22Rv1 (cell line): ENCODE measurements around the gene SLCO3A1.
"Not testable (repeated sequence)": the region's sequence is repeated elsewhere in the genome, so short reads cannot be mapped to it uniquely, and the experiment has no call there.

Experiments
- H3K27ac ChIP-seq: fragments of 450-650 bp; 2 replicates; pipeline ENCODE4 v1.5.1; 2017
- CTCF ChIP-seq: fragments of 450-650 bp; IDR thresholded peaks from 2 replicates; pipeline ENCODE4 v1.5.1; 2017; ENCODE audit warnings: mild to moderate bottlenecking
- ZFX ChIP-seq: fragments of 450-650 bp; IDR thresholded peaks from 2 replicates; pipeline ENCODE4 v1.6.1; 2017; ENCODE audit warnings: antibody characterized with exemption, borderline replicate concordance

SLCO3A1 gene

DNA sequence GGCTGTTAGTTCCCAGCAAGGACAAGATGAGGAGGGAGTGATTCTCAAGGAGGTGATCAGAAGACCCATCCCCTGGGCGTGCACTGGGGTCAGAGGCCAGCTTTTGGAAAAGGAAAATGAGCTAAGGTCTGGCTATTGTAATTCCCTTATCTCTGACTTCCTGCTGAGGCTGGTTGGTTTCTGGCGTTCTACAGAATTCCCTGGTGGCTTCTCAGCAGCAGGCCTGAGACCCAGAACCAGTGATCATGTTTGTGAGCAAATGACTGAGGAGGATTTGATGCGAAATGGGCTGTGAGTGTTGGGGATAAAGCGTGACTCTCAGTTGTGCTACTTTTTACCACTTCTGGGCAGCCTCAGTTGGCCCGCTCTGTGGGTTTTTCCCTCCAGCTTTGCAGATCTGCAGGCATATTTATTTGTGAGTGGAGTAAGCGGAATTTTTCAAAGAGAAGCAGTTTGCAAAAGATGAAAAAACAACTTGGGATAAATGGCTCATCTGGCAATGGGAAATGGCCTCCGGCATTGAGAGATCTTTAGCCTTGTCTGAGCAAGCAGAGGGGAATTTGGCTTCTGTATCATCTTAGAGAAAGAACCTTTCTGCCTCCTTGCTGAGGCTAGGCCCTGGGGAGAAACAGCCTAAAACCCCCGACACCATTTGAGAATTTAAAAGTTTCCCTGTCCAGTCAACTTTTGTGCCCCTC is 102.7 kb downstream of the SLCO3A1 start:
- no peak for TF ChIP-seq ZFX
- TF ChIP-seq CTCF = no peak
- no peak overlapping the region for H3K27ac ChIP-seq

GRCh38 chr15:91961357-91961756 is 107.8 kb downstream of the SLCO3A1 start:
- TF ChIP-seq CTCF (no peak), ZFX (no peak)
- H3K27ac ChIP-seq = no peak overlapping the region

- H3K27ac ChIP-seq = not testable (repeated sequence)
Observed at GRCh38 chr15:91963747-91964146, 110.2 kb downstream of the SLCO3A1 start.

GRCh38 chr15:91965501-91966193 is 112.1 kb downstream of the SLCO3A1 start:
- TF ChIP-seq CTCF (no peak), ZFX (no peak)
- H3K27ac ChIP-seq = no peak overlapping the region

DNA sequence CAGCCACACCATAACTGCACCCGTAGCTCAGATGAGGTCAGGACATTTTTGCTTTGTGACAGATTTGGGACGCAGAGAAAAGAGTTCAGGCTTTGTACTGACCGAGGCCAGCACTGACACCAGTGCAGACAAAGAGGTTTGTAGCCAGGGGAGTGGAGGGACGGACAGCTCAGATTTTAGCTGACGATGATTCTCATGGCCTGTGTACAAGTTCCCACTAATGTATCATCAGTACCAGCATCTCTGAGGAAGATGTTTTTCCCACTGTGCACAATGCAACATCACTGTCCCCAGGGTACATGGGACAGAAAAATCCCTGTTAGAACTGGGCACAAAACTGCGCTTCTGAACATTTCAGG is 112.7 kb downstream of the SLCO3A1 start:
- H3K27ac ChIP-seq = no peak overlapping the region
- TF ChIP-seq CTCF = no peak
- no peak for TF ChIP-seq ZFX

- H3K27ac ChIP-seq = no peak overlapping the region
- TF ChIP-seq CTCF (no peak), ZFX (no peak)
Observed at GRCh38 chr15:91967935-91968606, 114.6 kb downstream of the SLCO3A1 start.

- TF ChIP-seq CTCF = no peak
- no peak overlapping the region for H3K27ac ChIP-seq
Observed at GRCh38 chr15:91968610-91969009, 115.1 kb downstream of the SLCO3A1 start.

- TF ChIP-seq ZFX = no peak
- TF ChIP-seq CTCF = no peak
- H3K27ac ChIP-seq = no peak overlapping the region
Observed at GRCh38 chr15:91970142-91970541, 116.6 kb downstream of the SLCO3A1 start.
